Endothelial cell of umbilical vein (primary cell): ENCODE results near the gene COLQ. TPM values are rescaled to one million over a fixed set of nuclear protein-coding genes. Genes with fewer than 3 reads are reported as not detected.

Source experiments
- BruUV-seq: library from RNA; stranded (reverse); fragments of 400-500 nt; replicated peaks from 2 replicates; lab custom pipeline; 2021; lab: Mats Ljungman, UMichigan
- CTCF ChIA-PET: fragments of 300-600, 350-600 bp; sonication (Branson Sonifier 250); formaldehyde crosslinking; loops from one replicate; lab custom pipeline; 2021; ENCODE audit warnings: antibody characterized with exemption, inconsistent platforms; lab: Charles Lee
- POLR2A ChIA-PET: fragments of 300-600, 350-600 bp; sonication (Branson Sonifier 250); formaldehyde crosslinking; loops from one replicate; lab custom pipeline; 2021; ENCODE audit warnings: antibody characterized with exemption, inconsistent platforms; lab: Charles Lee
- DNase-seq: peaks from one replicate; pipeline ENCODE4 v3.0.0-alpha.2; 2011; ENCODE audit warnings: low read depth, low spot score
- FAIRE-seq: peaks from 2 replicates; lab custom pipeline; 2011; peaks lifted over from hg19 to GRCh38; lab: Jason Lieb, UNC
- H2AFZ ChIP-seq: 2 replicates; pipeline ENCODE4 v1.6.0; 2012; ENCODE audit warnings: low read depth, low read length, control low read depth, inconsistent platforms
- H3K27ac ChIP-seq: 2 replicates; pipeline ENCODE4 v1.5.1; 2011; ENCODE audit warnings: low read depth, mild to moderate bottlenecking, control low read depth, low read length, moderate library complexity; ENCODE audit not compliant: insufficient read depth
- H3K27me3 ChIP-seq, 2 experiments: 2 replicates each; pipeline versions ENCODE4 v1.6.0 to v1.6.1; 2011; ENCODE audit warnings: low read length in 2 of 2, mixed read lengths in 1 of 2; ENCODE audit not compliant: control insufficient read depth in 2 of 2, insufficient read depth in 2 of 2
- H3K36me3 ChIP-seq, 2 experiments: 2 replicates in 1 of 2; 3 replicates in 1 of 2; pipeline ENCODE4 v1.5.1; 2011; ENCODE audit warnings: low read length in 2 of 2, mild to moderate bottlenecking in 1 of 2, moderate library complexity in 1 of 2; ENCODE audit not compliant: control insufficient read depth in 2 of 2, insufficient read depth in 2 of 2; ENCODE audit errors: extremely low read depth in 1 of 2
- H3K4me1 ChIP-seq: 3 replicates; pipeline ENCODE4 v1.5.1; 2011; ENCODE audit warnings: mild to moderate bottlenecking, low read length; ENCODE audit not compliant: control insufficient read depth, insufficient read depth; ENCODE audit errors: extremely low read depth
- H3K4me2 ChIP-seq: 2 replicates; pipeline ENCODE4 v1.6.1; 2011; ENCODE audit warnings: low read length, control low read depth, mixed read lengths; ENCODE audit not compliant: insufficient read depth
- H3K4me3 ChIP-seq, 3 experiments: fragments of 200-600 bp in 1 of 3; sonication (generic), shearing (Covaris generic) in 1 of 3; replicated peaks in 1 of 3; 2 replicates each; pipeline ENCODE4 v1.5.1; 2011 to 2016; ENCODE audit warnings: control low read depth in 3 of 3, low read length in 3 of 3, mild to moderate bottlenecking in 2 of 3, inconsistent platforms in 1 of 3, low read depth in 1 of 3, moderate library complexity in 1 of 3; ENCODE audit not compliant: insufficient read depth in 1 of 3
- H3K79me2 ChIP-seq: 2 replicates; pipeline ENCODE4 v1.6.0; 2012; ENCODE audit warnings: low read length, inconsistent platforms; ENCODE audit not compliant: control insufficient read depth, insufficient read depth
- H3K9ac ChIP-seq: replicated peaks from 2 replicates; pipeline ENCODE3; 2011; ENCODE audit warnings: low read length, control low read depth; ENCODE audit not compliant: insufficient read depth; ENCODE audit errors: extremely low read depth
- H3K9me1 ChIP-seq: replicated peaks from 3 replicates; pipeline ENCODE4 v1.6.0; 2011; ENCODE audit warnings: mild to moderate bottlenecking, low read length; ENCODE audit not compliant: control insufficient read depth, insufficient read depth; ENCODE audit errors: extremely low read depth
- H3K9me3 ChIP-seq: replicated peaks from 2 replicates; pipeline ENCODE4 v1.5.1; 2012; ENCODE audit warnings: low read length, inconsistent platforms; ENCODE audit not compliant: control insufficient read depth, insufficient read depth
- H4K20me1 ChIP-seq: replicated peaks from 2 replicates; pipeline ENCODE3; 2011; ENCODE audit warnings: mild to moderate bottlenecking, low read length; ENCODE audit not compliant: control insufficient read depth, insufficient read depth; ENCODE audit errors: extremely low read depth
- CTCF ChIP-seq, 2 donors: IDR thresholded peaks; 1 replicate in 1 of 2; 2 replicates in 1 of 2; pipeline ENCODE4 v1.5.1; 2011; ENCODE audit warnings: low read length in 2 of 2, mild to moderate bottlenecking in 2 of 2, moderate library complexity in 2 of 2, control low read depth in 1 of 2, inconsistent platforms in 1 of 2, low read depth in 1 of 2; ENCODE audit not compliant: insufficient read depth in 1 of 2; ENCODE audit errors: extremely low read depth in 1 of 2
- EZH2 ChIP-seq: IDR thresholded peaks from 2 replicates; pipeline ENCODE4 v1.6.1; 2012; ENCODE audit warnings: borderline replicate concordance, low read depth, mild to moderate bottlenecking, moderate library complexity, low read length, inconsistent platforms; ENCODE audit not compliant: severe bottlenecking
- FOS ChIP-seq: IDR thresholded peaks from 2 replicates; pipeline ENCODE4 v1.6.1; 2011; ENCODE audit warnings: mild to moderate bottlenecking, low read length, moderate library complexity, borderline replicate concordance; ENCODE audit not compliant: insufficient read depth
- GATA2 ChIP-seq: IDR thresholded peaks from 2 replicates; pipeline ENCODE4 v1.7.0; 2011; ENCODE audit warnings: low read depth, mild to moderate bottlenecking, moderate library complexity, mixed read lengths, low read length; ENCODE audit not compliant: insufficient read length, insufficient read depth
- JUN ChIP-seq: IDR thresholded peaks from 2 replicates; pipeline ENCODE4 v1.6.1; 2011; ENCODE audit warnings: borderline replicate concordance, low read depth; ENCODE audit not compliant: insufficient read length, insufficient read depth
- MAX ChIP-seq: IDR thresholded peaks from 2 replicates; pipeline ENCODE4 v1.6.1; 2011; ENCODE audit not compliant: insufficient read depth, insufficient read length
- MYC ChIP-seq: IDR thresholded peaks from one replicate; pipeline ENCODE4 v1.6.1; 2011; ENCODE audit warnings: mild to moderate bottlenecking, low read depth, low read length
- POLR2A ChIP-seq: IDR thresholded peaks from 2 replicates; pipeline ENCODE4 v1.6.1; 2012; ENCODE audit warnings: low read depth, mild to moderate bottlenecking, control low read depth, low read length
- POLR2AphosphoS5 ChIP-seq: IDR thresholded peaks from 2 replicates; pipeline ENCODE4 v1.6.1; 2012; ENCODE audit warnings: low read depth, mild to moderate bottlenecking, control low read depth, low read length, moderate library complexity; ENCODE audit not compliant: insufficient read depth
- dilution Hi-C: fragments of 300-500 bp; cut with MboI; formaldehyde crosslinking; loops from one replicate; pipeline ENCODE4 v1.15.0; 2019; ENCODE audit warnings: low sequenced_read_pairs; ENCODE audit not compliant: extremely low pct_ligation_motif_present
- intact Hi-C: fragments of 100-400 bp; cut with micrococcal nuclease; formaldehyde crosslinking; loops from one replicate; pipeline ENCODE4 v1.10.0; 2022
- polyA plus RNA-seq, 4 experiments: library from polyadenylated mRNA; depleted of rRNA in 3 of 4; stranded (reverse) in 3 of 4; unstranded in 1 of 4; fragments of >200 nt; gene quantifications; 2 replicates each; pipeline versions ENCODE4 v1.2.1 to v1.2.3, GENCODE V29; 2011 to 2012; ENCODE audit warnings: missing spikeins in 1 of 4
- total RNA-seq: library from RNA; stranded (reverse); gene quantifications from 2 replicates; pipeline ENCODE4 v1.2.3, GENCODE V29; 2021

Gene COLQ
- total and polyA plus RNA-seq, 2 donors (not counting 3 experiments of a cell fraction or from before 2014, with no cell fraction given): 2.0 to 2.3 TPM

DNA sequence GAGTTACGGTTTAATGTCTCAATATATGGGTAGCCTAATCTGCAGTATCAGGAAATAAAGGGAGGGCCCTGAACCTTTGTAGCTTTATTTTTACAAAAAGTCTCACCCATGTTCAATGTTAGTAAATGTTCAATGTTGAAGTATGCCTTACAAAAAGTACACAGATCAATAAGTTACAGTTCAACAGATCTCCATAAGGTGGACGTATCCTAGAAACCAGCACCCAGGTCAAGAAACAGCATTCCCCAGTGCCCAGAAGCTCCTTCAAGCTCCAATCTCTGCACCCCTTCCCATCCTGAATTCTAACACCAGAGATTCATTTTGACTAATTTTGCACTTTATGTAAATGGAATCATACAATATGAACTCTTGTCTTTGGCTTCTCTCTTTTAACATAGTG, 31.3 kb downstream of the COLQ start:
- Histone ChIP-seq H4K20me1 (no peaks in the 10 kb centered on the region), H3K4me3 (no peak overlapping the region), H3K4me1 (no peaks in the 10 kb centered on the region), H3K79me2 (no peaks in the 10 kb centered on the region), H3K9me1 (no peaks in the 10 kb centered on the region), H3K36me3 (no peaks in the 10 kb centered on the region), H2AFZ (no peak overlapping the region), H3K9me3 (no peaks in the 10 kb centered on the region), H3K27me3 (peaks cover 3 to 5% of the 10 kb centered on the region in 2 experiments), H3K27ac (no peak overlapping the region), H3K4me2 (no peak overlapping the region), H3K9ac (no peak overlapping the region)
- TF ChIP-seq MYC (no peak), MAX (no peak), POLR2A (no peak), JUN (no peak), FOS (no peak), CTCF (IDR thresholded peaks at IDR 0.05; ENCODE audit: extremely low read depth in 1 of 2, insufficient read depth in 1 of 2, low read depth in 1 of 2, low read length in 2 of 2) (no peak), EZH2 (no peak), POLR2AphosphoS5 (no peak), GATA2 (no peak)
- FAIRE-seq (no peak), DNase-seq (no peak)
- BruUV-seq: no TSS peak
- dilution Hi-C loops (no loop called here), intact Hi-C loops (no loop called here)
- ChIA-PET POLR2A (no interaction called here), CTCF (interaction anchor here (0.7 kb wide), 1 partner anchor 291 kb away, joined by 3 read pairs; no protein-coding TSS in a partner anchor)
